SH-SY5Y (cell line): ENCODE measurements around the gene GPN1.

ENCODE experiments used
- GATA2 ChIP-seq: IDR thresholded peaks from 2 replicates; pipeline ENCODE4 v1.6.1; 2011; ENCODE audit warnings: mild to moderate bottlenecking, low read depth, low read length
- GATA3 ChIP-seq: IDR thresholded peaks from 2 replicates; pipeline ENCODE4 v1.6.1; 2011; ENCODE audit warnings: low read depth, mild to moderate bottlenecking, low read length, moderate library complexity

GRCh38 chr2:27624943-27625342 is 3.9 kb upstream of the GPN1 start:
- TF ChIP-seq GATA3: no peak
- TF ChIP-seq GATA2: no peak
